Stimulated activated CD8-positive, alpha-beta memory T cell treated with anti-CD3 and anti-CD28 coated beads, Interleukin-15, amount 100 ng/mL, for 24 hours (primary cell): Measurements from ENCODE around the gene HOXC10.

Experiments used
- DNase-seq: peaks from one replicate; pipeline ENCODE4 v3.0.0-alpha.2; 2020; ENCODE audit warnings: low read depth

The HOXC10 gene

GRCh38 chr12:53950789-53951576 lies 34.0 kb upstream of the HOXC10 start:
- DNase-seq = no peak

- DNase-seq = no peak
Measured at GRCh38 chr12:53951577-53952334, 33.2 kb upstream of the HOXC10 start.

- no peak for DNase-seq
Measured at GRCh38 chr12:53952335-53952694, 32.6 kb upstream of the HOXC10 start.

- DNase-seq = no peak
Measured at GRCh38 chr12:53952871-53953734, 31.8 kb upstream of the HOXC10 start.

- no peak for DNase-seq
Measured at GRCh38 chr12:53953831-53954693, 30.9 kb upstream of the HOXC10 start.

- DNase-seq = no peak
Measured at GRCh38 chr12:53954694-53955035, 30.3 kb upstream of the HOXC10 start, which contains the start of gene HOXC12. TSS of gene HOXC12 (plus strand) at chr12:53954903. CDS start at chr12:53954930, 27 bp downstream.

- no peak for DNase-seq
Measured at GRCh38 chr12:53955036-53955775, 29.7 kb upstream of the HOXC10 start.

GRCh38 chr12:53955776-53956250 lies 29.1 kb upstream of the HOXC10 start:
- no peak for DNase-seq

- no peak for DNase-seq
Measured at GRCh38 chr12:53956251-53956887, 28.6 kb upstream of the HOXC10 start.

- no peak for DNase-seq
Measured at GRCh38 chr12:53956914-53957536, 27.9 kb upstream of the HOXC10 start.

- DNase-seq = no peak
Measured at GRCh38 chr12:53958128-53958527, 26.8 kb upstream of the HOXC10 start.

GRCh38 chr12:53959314-53959713 lies 25.6 kb upstream of the HOXC10 start:
- no peak for DNase-seq

- no peak for DNase-seq
Measured at GRCh38 chr12:53960187-53961024, 24.5 kb upstream of the HOXC10 start.

GRCh38 chr12:53961025-53961761 lies 23.8 kb upstream of the HOXC10 start:
- DNase-seq = no peak

GRCh38 chr12:53963005-53963404 lies 21.9 kb upstream of the HOXC10 start:
- no peak for DNase-seq

GRCh38 chr12:53963434-53964314 lies 21.3 kb upstream of the HOXC10 start:
- DNase-seq = no peak

- no peak for DNase-seq
Measured at GRCh38 chr12:53964315-53964713, 20.6 kb upstream of the HOXC10 start.
